NCI-H1694 (cell line): Measurements from ENCODE around the gene HTR6.
"Not testable (repeated sequence)": the region's sequence is repeated elsewhere in the genome, so short reads cannot be mapped to it uniquely, and the experiment has no call there.

Source experiments
- DNase-seq: peaks from one replicate; lab custom pipeline; 2025; lab: John Stamatoyannopoulos, UW

Gene HTR6

DNA sequence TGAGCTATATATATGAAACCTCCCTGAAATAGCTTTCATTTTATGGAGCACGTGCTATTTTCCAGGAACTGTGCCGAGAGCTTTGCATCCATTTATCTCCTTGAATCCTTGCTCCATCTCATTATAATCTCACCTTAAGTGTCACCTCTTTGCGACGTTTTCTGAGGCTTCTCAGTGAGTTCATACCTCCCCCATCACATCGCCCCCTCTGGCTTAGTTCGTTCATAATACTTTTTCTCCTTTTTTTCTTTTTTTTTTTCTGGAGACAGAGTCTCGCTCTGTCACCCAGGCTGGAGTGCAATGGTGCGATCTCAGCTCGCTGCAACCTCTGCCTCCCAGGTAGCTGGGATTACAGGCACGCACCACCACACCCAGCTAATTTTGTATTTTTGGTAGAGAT lies 25.4 kb upstream of the HTR6 start:
- DNase-seq = not testable (repeated sequence)

- no peak for DNase-seq
Measured at GRCh38 chr1:19639999-19640362, 24.7 kb upstream of the HTR6 start.

DNA sequence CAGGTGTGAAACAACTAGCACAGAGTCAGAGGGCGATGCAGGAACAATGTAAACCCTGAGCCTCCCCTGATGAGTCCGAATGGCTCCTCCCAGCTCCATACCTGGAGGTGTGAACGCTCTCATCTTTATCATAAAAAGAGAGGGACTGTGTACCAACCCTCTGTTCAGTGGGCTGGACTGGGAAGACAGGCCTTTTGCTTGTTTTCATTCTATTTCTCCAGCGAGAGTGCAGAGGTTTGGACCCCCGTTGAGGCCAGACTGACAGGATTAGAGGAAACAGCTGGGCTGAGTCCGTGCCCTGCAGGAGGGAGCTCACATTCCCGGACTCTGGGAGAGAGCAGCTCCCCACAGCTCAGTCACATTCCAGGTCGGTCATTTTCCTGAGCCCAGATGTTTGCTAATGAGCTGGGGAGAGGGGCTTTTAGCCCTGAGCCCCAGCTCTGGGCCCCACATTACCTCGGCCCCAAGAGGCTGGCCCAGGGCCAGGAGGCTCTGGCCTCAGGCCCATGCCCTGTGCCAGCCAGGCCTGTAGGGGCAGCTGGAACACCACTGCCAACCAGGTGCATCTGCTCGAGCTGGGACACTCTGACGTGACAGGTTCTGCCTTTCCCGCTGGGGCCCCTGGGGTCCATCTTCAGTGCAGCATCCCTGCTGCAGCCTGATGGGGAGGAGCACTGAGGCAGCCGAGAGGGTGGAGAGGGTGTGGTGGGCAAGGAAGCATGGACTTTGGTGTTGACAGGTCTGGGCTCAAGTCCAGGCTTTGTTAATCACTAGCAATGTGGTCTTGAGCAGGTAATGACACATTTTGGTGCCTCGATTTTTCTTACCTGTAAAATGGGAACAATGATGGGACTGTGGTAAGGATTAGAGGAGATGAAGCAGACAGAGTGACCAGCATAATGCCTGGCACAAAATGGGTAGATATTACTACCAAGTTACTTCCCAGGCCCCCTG lies 24.0 kb upstream of the HTR6 start:
- DNase-seq = no peak

DNA sequence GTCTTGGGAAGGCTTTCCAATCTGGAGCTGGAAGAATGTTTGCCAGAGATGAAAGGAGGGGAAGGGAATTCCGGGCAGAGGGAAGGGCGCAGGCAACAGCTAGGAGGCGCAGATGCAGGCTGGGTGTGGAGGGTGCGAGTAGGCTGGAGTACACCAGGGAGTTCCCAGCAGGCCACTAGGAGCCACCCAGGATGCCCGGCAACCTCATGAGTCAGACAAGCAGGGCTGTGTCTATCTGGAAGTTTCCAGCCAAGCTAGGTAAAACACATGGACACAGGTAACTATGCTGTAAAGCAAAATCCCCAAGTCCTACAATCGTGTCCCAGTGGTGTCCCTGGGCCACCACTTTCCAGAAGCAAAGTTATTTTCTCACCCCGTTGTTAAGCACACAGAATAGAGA lies 21.6 kb upstream of the HTR6 start:
- DNase-seq = no peak

GRCh38 chr1:19643602-19644394 lies 20.9 kb upstream of the HTR6 start, which contains the start of gene NBL1:
NBL1 (plus strand) TSS chr1:19644311; CDS start chr1:19655031, 10,720 bp downstream.
- DNase-seq = no peak

GRCh38 chr1:19644395-19644680 lies 20.3 kb upstream of the HTR6 start:
- DNase-seq = no peak

DNA sequence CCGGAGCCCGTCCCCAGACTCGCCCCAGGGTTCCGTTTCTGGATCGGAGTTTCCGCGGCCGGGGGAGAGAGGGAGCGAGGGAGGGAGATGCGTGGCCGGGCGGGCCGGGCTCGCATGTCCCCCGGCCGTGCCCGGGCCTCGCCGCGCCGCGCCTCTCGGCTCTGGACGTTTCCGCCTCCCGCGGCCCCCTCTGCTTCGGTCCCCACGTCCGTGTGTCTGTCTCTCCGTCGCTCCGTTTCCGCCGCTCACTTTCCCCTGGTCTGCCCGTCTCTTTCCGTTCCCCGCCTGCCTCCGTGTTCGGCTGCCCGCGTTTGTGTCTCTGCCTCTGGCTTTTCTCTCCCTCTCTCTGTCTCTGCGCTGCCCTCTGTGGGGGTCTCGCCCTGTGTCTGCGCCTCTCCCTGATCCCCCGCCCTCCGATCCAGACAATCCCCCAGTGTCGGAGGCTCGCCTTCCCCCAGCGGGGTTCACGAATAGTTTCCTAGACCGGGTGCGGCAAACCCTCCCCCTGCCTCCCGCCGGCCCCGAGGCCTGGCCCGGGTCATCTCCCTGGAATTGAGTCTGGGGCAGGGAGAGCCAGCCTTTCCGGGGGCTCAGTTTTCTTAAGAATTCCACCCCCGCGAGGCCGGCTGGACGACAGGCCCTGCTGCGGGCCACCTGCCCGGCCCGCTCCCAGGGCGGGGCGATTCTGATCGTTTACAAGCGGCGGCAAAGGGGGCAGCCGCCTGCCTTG lies 19.8 kb upstream of the HTR6 start:
- DNase-seq = no peak

DNA sequence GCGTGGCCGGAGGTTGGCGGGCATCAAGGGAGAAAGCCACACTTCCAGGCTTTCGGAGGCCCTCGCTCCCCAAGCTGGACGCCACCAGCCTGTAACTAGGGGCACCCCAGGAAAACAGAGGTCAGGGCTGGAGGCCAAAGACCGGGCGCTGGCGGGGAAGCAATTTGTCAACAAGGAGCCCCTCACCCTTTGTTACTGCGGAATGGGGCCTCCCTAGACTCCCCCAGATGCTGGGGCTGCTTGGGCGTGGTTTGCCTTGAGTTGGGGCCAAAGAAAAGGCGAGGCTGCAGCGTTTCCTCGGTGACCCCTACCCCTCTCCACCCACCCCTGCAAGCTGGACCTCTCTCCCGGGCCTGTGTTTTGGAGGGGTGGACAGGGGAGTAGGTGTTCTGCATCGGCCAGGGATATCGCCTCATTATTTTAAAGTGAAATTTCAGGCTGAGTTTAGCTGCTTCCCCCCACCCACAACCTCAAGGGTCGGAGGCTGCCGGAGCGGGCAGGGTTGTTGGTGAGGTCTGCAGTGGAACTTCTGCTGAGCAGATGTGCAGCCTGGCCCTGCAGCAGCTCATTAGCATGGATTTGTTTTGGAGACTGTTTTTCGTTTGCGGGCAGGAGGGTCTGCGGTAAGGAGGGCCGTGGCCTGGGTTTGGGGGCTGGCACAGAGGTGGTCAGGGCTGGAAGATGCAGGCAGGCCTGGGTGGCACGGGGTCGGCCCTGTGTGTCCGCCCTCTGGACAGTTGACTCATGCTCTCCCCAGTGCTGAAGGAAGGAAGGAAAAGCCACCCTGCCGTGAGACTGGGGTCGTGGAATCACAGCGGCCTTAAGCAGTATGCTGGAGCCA lies 19.0 kb upstream of the HTR6 start:
- DNase-seq = no peak

DNA sequence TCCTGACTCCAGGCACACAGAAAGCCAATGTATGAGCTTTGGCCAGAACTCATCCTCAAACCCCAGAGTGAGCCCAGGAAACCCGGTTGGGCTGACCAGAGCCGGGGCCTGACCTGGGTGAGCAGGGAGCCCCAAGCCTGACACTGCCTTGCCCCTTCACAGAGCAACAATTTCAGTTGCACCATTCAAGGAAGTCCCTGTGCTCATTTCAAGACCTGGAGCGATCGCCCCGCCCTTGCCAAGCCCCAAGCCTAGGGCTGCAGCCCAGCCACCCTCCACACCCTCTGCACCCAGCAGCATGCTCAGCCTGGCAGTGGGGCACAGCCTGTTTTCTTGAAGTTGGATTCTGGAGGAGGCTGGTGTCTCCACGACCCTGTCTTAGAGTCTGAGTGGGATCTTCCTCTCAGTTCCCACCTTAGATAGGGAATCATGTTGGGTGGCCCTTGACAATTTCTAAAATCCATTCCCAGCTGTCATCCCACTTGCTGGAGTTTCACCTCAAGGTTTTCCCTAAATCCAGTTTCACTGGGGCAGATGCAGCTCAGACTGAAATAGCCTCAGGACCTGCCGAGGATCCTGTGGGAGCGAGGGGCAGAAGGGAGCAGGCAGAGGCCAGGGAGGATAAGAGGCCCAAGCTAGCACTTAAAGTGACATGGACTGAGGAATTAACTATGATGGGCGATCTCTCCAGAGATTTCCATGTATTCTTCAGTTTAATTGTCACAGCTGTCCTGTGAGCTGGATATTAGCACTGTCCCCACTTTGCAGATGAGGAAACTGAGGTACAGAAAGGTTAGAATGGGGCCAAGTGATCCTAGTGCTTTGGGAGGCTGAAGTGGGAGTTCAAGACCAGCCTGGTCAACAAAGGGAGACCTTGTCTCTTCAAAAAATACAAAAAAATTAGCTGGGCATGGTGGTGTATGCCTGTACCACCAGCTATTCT lies 18.0 kb upstream of the HTR6 start:
- DNase-seq = no peak

DNA sequence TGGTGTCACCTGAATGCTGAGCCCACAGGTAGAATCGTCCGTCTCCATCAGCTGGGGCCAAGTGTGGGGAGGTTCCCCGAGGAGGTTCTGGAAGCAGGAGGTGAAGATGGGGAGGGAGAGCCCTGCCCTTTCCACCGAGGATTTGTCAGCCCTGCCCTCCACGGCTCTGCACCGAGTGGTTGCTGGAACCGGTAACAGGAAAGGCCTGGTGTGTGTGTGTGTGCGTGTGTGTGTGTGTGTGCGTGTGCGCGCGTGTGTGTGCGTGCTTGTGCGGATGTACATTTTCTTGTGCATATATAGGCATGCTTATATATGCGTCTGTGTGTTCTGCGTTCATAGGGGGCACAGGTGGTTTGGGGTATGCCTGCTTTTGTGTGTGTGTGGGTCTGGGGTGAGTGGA lies 17.0 kb upstream of the HTR6 start:
- no peak for DNase-seq

- DNase-seq = no peak
Measured at GRCh38 chr1:19648239-19648638, 16.4 kb upstream of the HTR6 start.

DNA sequence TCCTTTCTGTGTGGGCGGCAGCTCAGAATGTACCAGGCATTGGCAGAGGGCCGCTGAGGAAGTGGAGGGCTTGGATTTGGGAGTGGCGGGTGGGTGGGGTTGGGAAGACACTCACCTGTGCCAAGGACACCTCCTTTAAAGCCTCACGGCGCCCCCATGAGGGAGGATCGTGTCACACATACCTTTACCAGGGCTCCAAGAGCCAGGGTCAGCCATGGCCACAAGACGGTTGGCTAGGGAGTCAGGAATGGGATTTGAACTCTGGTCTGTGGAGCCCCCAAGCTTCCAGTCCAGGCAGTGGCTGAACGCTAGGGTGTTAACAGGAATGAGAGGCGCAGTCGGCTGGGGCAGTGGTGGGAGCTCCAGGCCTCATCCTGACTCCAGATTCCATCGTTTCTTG lies 16.0 kb upstream of the HTR6 start:
- no peak for DNase-seq

- no peak for DNase-seq
Measured at GRCh38 chr1:19650416-19651140, 14.1 kb upstream of the HTR6 start.

DNA sequence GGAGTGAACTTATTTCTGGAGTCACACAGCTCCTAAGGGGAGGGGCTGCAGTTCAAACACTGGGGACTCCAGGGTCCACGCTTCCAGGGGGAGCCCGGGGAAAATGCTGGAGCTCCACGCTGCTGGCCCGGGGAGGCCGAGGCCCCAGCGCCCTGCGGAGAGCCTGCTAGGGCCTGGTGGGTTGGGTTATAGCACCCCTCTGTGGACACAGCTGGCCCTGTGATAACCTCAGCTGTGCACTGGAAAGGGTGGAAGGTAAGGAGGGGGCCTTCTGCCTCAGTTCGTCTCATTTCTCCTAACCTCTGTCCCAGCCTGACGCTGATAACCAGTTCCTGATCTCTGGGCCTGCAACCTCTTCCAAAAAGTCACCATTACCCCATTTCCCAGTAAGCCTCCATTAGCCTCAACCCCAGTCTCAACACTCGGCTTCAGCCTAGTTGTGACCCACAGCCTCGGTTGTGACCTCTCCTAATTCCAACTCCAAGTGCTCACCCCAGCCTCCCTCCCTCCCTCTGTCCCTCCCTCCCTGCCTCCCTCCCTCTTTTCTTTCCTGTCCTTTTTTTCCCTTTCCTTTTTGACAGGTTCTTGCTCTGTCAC lies 13.4 kb upstream of the HTR6 start:
- peak; percentile 18 for DNase-seq

GRCh38 chr1:19654386-19654785 lies 10.3 kb upstream of the HTR6 start:
- no peak for DNase-seq

DNA sequence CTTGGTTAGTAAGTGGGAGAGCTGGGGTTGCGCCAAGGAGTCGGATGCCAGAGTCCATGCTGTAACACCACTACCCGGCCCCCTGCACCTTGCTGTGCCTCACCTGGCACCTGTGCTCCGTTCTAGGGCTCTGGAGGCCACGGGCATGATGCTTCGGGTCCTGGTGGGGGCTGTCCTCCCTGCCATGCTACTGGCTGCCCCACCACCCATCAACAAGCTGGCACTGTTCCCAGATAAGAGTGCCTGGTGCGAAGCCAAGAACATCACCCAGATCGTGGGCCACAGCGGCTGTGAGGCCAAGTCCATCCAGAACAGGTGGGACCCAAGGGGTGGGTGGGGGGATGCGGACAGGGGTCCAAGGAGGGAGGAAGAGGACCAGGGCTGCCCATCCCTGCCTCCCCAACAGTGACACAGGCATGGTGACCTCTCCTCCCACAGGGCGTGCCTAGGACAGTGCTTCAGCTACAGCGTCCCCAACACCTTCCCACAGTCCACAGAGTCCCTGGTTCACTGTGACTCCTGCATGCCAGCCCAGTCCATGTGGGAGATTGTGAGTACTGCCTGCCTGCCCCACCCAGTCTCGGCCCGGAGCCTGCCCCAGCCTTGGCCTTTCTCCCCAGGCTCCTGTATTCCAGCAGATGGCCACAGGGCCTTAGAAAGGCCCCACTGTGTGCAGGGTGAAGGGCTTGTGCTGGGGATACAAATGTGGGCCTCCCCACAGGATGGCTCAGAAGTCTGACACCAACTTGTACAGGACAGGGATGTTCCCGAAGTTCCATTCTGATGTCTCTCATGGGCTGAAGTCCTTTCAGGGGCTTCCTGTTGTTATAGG lies 9.6 kb upstream of the HTR6 start:
- no peak for DNase-seq

DNA sequence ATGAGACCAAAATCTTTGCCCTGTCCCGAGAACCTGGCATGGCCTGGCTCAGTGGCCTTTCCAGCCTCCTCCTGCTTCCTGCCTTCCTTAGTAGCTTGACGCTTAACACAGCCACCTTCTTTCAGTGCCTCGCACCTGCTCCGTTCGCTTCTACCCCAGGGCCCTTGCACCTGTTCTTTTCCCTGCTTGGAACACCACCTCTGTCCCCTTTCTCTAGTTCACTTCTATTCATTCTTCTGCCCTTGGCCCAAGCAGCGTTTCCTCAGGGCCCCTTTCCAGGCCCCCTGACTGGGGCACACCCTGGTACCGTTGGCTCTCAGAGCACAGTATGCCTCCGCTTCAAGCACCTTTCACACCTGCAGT lies 9.0 kb upstream of the HTR6 start:
- DNase-seq = no peak

GRCh38 chr1:19656134-19656779 lies 8.4 kb upstream of the HTR6 start:
- DNase-seq = no peak
